Duodenal mucosa (tissue), 2 donors: ENCODE measurements around the gene FAM89A.
A peak's percentile ranks its signal among the peaks of the same experiment; 100 is the strongest.
"Not testable (repeated sequence)": the region's sequence is repeated elsewhere in the genome, so short reads cannot be mapped to it uniquely, and the experiment has no call there.

Source experiments
- H3K27ac ChIP-seq: one replicate; pipeline ENCODE4 v1.7.0; 2013; ENCODE audit warnings: low read depth, low read length
- H3K27me3 ChIP-seq, 2 donors: one replicate each; pipeline ENCODE4 v1.7.0; 2013; ENCODE audit warnings: low read length in 2 of 2, control low read depth in 1 of 2; ENCODE audit not compliant: insufficient read depth in 2 of 2, control insufficient read depth in 1 of 2
- H3K36me3 ChIP-seq, 2 donors: one replicate each; pipeline ENCODE4 v1.7.0; 2013; ENCODE audit warnings: low read length in 2 of 2, control low read depth in 1 of 2; ENCODE audit not compliant: insufficient read depth in 2 of 2, control insufficient read depth in 1 of 2
- H3K4me1 ChIP-seq, 2 donors: one replicate each; pipeline ENCODE4 v1.7.0; 2013; ENCODE audit warnings: low read length in 2 of 2, control low read depth in 1 of 2; ENCODE audit not compliant: insufficient read depth in 2 of 2, control insufficient read depth in 1 of 2
- H3K4me3 ChIP-seq, 2 donors: one replicate each; pipeline ENCODE4 v1.7.0; 2013; ENCODE audit warnings: low read length in 2 of 2, low read depth in 1 of 2
- H3K9ac ChIP-seq, 2 donors: one replicate each; pipeline ENCODE4 v1.7.0; 2013; ENCODE audit warnings: low read length in 2 of 2, low read depth in 1 of 2
- H3K9me3 ChIP-seq, 2 donors: one replicate each; pipeline ENCODE4 v1.7.0; 2013; ENCODE audit warnings: low read length in 2 of 2, control low read depth in 1 of 2; ENCODE audit not compliant: control insufficient read depth in 1 of 2

FAM89A gene

GRCh38 chr1:231058416-231059109 lies 18.5 kb upstream of the FAM89A start:
- H3K9ac ChIP-seq = no peak overlapping the region
- H3K4me3 ChIP-seq = no peak overlapping the region
- no peak overlapping the region for H3K27ac ChIP-seq
- no peaks in the 10 kb centered on the region for H3K36me3 ChIP-seq
- no peaks in the 10 kb centered on the region for H3K9me3 ChIP-seq
- no peaks in the 10 kb centered on the region for H3K27me3 ChIP-seq
- H3K4me1 ChIP-seq = peaks cover 8 to 9% of the 10 kb centered on the region in 2 donors

DNA sequence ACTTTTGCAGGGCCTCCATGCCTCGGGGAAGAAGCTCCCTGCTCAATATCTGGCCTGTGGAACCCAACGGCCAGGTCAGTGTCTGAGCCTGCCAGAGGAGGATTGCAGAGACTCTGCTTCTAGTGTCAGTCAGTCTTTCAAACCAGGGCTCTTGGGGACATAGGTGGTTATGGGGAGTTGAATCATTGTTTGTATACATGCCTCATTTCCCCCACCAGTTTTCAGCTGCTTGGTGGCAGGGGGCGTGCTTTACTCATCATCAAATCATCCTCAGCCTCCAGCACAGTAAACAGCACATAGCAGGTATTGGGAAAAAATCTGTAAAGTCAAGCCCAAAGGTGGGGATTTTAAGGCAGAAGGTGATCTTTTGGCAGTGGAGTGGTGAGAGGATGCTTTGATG lies 17.4 kb upstream of the FAM89A start:
- Histone ChIP-seq H3K27ac (no peak overlapping the region), H3K4me3 (no peak overlapping the region), H3K27me3 (no peaks in the 10 kb centered on the region)

DNA sequence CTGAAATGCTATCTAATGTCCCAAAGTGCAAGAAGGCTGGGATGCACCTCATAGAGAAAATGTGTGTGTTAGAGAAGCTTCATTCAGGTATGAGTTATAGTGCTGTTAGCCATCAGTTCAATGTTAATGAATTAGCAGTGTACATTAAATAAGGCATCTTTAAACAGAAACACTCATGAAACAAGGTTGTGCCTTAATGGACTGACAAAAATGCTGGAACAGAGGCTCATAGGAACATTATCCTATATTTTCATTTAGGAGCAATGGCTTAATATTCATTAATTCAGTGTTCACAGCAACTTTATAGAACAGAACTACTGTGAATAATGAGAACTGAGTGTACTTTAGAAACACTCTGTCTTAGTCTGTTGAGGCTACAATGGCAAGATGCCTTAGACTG lies 15.2 kb upstream of the FAM89A start:
- Histone ChIP-seq H3K36me3 (no peaks in the 10 kb centered on the region), H3K27ac (no peak overlapping the region), H3K9me3 (no peaks in the 10 kb centered on the region), H3K4me3 (no peak overlapping the region), H3K4me1 (peaks cover 13 to 20% of the 10 kb centered on the region in 2 donors), H3K27me3 (no peaks in the 10 kb centered on the region), H3K9ac (no peak overlapping the region)

More for the DNA sequence above, 17.4 kb upstream of the FAM89A start:
- no peak overlapping the region for H3K9ac ChIP-seq
- H3K4me1 ChIP-seq = peaks cover 13 to 20% of the 10 kb centered on the region in 2 donors
- H3K36me3 ChIP-seq = no peaks in the 10 kb centered on the region
- no peaks in the 10 kb centered on the region for H3K9me3 ChIP-seq

DNA sequence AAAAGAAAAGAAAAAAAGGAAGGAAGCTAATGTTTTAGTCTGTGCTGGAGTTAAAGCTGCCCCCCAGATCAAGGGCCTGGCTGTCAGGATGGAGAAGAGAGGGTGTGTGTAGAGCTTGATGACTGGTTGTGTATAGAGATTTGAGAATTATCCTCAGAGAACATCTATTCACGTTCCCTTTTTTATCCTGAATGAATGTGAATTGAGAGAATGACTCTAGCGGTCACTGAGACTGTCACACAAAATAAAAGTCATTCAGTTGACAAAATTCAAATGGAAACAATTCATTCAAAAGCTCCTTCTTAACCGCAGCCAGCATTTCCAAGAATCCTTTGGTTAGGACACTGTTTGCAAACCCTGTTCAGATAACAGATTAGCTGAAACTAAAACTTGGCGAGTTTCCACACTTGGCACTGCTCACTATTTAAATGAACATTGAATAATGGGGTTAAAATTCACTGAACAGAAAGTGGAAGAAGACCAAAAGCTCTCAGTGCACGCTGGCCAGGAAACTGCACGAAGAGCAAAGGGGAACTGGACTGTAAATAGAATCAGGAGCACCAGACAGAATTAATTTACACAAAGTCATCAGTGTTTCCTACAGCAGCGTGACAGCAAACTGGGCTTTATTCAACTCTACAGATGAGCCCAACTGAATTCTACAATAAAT lies 13.6 kb upstream of the FAM89A start:
- Histone ChIP-seq H3K4me1 (peaks cover 13 to 20% of the 10 kb centered on the region in 2 donors), H3K9me3 (no peaks in the 10 kb centered on the region), H3K4me3 (peak overlapping the region; percentile 27 to 38), H3K27me3 (no peaks in the 10 kb centered on the region), H3K9ac (no peak overlapping the region), H3K36me3 (no peaks in the 10 kb centered on the region), H3K27ac (no peak overlapping the region)

- no peak overlapping the region for H3K27ac ChIP-seq
- H3K9me3 ChIP-seq = no peaks in the 10 kb centered on the region
- no peaks in the 10 kb centered on the region for H3K27me3 ChIP-seq
- no peaks in the 10 kb centered on the region for H3K36me3 ChIP-seq
- no peak overlapping the region for H3K9ac ChIP-seq
- peaks cover 13 to 20% of the 10 kb centered on the region in 2 donors for H3K4me1 ChIP-seq
- H3K4me3 ChIP-seq = no peak overlapping the region
Observed at GRCh38 chr1:231052777-231053176, 12.7 kb upstream of the FAM89A start.

DNA sequence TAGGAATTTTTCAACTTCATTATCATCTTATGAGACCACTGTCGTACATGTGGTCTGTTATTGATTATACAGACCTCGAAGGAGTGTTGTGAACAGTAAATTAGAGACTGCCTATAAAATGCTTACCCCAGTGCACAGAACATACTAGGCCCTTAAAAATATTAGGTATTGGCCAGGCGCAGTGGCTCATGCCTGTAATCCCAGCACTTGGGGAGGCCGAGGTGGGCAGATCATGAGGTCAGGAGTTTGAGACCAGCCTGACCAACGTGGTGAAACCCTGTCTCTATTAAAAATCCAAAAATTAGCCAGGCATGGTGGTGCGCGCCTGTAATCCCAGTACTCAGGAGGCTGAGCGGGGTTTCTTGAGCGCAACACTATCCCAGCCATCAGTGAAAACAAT lies 10.9 kb upstream of the FAM89A start:
- H3K9ac ChIP-seq, H3K36me3 ChIP-seq, H3K27ac ChIP-seq, H3K27me3 ChIP-seq, H3K4me3 ChIP-seq, H3K9me3 ChIP-seq: not testable (repeated sequence)
- H3K4me1 ChIP-seq = peaks cover 13 to 20% of the 10 kb centered on the region in 2 donors

GRCh38 chr1:231050395-231050794 lies 10.3 kb upstream of the FAM89A start:
- H3K4me3 ChIP-seq = no peak overlapping the region
- H3K36me3 ChIP-seq = no peaks in the 10 kb centered on the region
- no peak overlapping the region for H3K9ac ChIP-seq
- peaks cover 13 to 20% of the 10 kb centered on the region in 2 donors for H3K4me1 ChIP-seq
- no peak overlapping the region for H3K27ac ChIP-seq
- H3K9me3 ChIP-seq = no peaks in the 10 kb centered on the region
- H3K27me3 ChIP-seq = peaks cover 0 to 6% of the 10 kb centered on the region in 2 donors

DNA sequence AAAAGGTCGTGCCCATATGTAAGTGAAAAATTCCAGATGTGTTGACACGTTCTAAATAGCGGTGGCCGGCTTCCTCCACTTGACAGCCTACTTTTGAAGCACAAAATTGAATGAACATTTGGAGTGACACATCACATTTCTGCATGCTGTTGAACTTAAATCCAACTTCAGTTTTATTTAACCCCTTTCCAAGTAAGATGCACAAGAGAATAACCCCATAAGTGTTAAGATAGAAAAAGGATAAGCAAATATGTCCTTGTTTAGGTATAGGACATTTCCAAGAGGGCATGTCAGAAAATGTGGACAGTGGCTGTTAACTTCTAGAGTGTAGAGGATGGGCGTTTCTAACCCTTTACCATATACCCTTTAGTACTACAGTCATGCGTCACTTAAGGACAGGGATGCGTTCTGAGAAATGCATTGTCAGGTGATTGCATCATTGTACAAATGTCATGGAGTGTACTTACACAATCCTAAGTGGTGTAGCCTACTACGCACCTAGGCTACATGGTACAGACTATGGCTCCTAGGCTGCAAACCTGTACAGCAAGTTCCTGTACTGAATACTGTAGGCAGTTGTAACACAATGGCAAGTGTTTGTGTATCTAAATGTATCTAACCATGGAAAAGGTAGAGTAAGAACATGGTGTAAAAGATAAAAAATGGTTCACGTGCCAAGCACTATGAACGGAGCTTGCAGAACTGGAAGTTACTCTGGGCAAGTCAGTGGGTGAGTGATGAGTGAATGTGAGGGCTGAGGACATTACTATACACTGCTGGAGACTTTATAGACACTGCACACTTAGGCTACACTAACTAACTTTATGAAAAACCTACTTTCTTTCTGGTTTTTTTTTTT lies 9.3 kb upstream of the FAM89A start:
- Histone ChIP-seq H3K4me3 (no peak overlapping the region), H3K9ac (no peak overlapping the region), H3K9me3 (no peaks in the 10 kb centered on the region), H3K36me3 (no peaks in the 10 kb centered on the region), H3K4me1 (peaks cover 13 to 18% of the 10 kb centered on the region in 2 donors), H3K27me3 (peaks cover 0 to 6% of the 10 kb centered on the region in 2 donors), H3K27ac (no peak overlapping the region)

GRCh38 chr1:231048419-231048818 lies 8.4 kb upstream of the FAM89A start:
- not testable (repeated sequence) for H3K36me3 ChIP-seq, H3K27me3 ChIP-seq, H3K4me1 ChIP-seq, H3K27ac ChIP-seq, H3K4me3 ChIP-seq, H3K9me3 ChIP-seq, H3K9ac ChIP-seq

DNA sequence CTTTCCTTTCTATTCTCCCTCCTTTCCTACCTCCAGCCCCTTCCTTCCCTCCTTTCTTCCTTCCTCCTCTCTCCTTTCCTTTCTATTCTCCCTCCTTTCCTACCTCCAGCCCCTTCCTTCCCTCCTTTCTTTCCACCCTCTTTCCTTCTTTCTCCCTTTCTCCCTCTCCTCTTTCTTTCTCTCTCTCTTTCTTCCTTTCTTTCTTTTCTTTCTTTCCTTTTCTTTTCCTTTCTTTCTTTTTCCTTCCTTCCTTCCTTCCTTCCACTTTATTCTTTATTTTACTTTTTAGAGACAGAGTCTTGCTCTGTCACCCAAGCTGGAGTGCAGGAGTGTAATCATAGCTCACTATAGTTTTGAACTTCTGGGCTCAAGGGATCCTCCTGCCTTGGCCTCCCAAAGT lies 7.5 kb upstream of the FAM89A start:
- H3K4me3 ChIP-seq, H3K27me3 ChIP-seq, H3K4me1 ChIP-seq, H3K27ac ChIP-seq, H3K36me3 ChIP-seq, H3K9me3 ChIP-seq, H3K9ac ChIP-seq: not testable (repeated sequence)
